Stimulated activated CD8-positive, alpha-beta memory T cell treated with anti-CD3 and anti-CD28 coated beads, Interleukin-2, amount 100 ng/mL, for 48 hours (primary cell): Measurements from ENCODE around the gene SARDH.
"Not testable (repeated sequence)": the region's sequence is repeated elsewhere in the genome, so short reads cannot be mapped to it uniquely, and the experiment has no call there.

Experiments
- DNase-seq, 2 donors: peaks; one replicate each; pipeline ENCODE4 v3.0.0-alpha.2; 2020; ENCODE audit warnings: low read depth in 2 of 2

SARDH gene

GRCh38 chr9:133632806-133633680 is 105.1 kb downstream of the SARDH start:
- no peak for DNase-seq

- DNase-seq = no peak
Measured at GRCh38 chr9:133631111-133631510, 107.0 kb downstream of the SARDH start.

DNA sequence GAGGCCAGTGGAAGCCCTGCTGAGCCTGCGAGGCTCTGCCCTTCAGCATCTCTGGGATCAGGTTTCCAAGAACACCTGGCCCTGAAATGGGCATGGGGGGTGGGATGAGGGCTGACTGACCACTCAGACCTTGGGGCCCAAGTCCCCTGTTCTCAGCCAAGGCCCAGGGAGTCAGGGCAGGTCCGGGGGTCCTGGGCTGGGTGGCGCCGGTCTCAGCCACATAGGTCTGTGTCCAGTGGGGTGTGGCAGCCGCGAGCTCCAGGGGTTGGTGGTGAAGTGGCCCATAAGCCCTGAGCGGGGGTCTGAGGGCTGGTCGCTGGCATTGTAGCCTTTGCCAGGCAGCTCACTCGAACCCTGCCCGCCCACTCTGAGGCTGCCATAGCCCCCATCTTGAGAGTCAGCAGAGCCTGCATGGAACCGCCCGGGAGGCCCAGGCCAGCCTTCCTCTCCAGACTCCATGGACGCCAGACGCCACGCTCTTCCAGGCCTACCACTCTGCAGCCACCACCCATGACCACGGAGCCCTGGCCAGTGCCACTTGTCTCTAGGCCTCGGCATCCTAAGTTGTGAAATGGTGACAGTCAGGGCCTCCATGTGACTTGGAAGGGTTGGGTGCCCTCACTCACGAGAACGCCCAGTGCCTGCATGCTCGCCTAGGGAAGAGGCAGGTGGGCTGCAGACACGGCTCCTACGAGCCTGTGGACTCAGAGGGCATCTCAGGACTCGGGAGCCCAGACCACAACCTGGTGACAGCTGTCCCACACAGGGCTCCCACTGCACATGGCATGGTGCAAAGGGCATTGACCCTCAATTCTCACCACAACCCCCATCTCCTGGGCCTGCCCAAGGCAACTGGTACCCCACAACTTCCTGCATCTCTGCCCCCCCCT is 108.7 kb downstream of the SARDH start:
- no peak for DNase-seq

GRCh38 chr9:133628766-133629165 is 109.4 kb downstream of the SARDH start:
- no peak for DNase-seq

DNA sequence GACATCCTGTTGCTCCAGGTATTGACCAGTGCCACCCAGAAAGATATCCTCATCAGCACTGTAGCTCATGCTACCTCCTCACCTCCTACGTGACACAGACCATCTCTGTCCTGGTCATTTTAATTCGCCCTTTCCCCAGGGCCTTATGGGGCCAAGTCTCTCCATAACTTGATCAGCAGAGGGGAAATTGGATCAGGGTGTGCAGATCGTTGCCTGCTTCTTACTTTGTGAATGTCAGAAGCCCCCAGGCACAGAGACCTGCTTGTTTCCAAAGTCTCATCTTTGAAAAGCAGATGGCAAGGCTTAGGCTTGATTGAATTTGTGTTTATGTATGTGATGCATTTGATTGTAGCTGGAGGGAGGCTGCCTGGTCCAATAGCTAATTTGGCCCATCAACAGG is 110.8 kb downstream of the SARDH start:
- DNase-seq = no peak

GRCh38 chr9:133626008-133626407 is 112.1 kb downstream of the SARDH start:
- DNase-seq = not testable (repeated sequence)

GRCh38 chr9:133622555-133622954 is 115.6 kb downstream of the SARDH start:
- DNase-seq = no peak

DNA sequence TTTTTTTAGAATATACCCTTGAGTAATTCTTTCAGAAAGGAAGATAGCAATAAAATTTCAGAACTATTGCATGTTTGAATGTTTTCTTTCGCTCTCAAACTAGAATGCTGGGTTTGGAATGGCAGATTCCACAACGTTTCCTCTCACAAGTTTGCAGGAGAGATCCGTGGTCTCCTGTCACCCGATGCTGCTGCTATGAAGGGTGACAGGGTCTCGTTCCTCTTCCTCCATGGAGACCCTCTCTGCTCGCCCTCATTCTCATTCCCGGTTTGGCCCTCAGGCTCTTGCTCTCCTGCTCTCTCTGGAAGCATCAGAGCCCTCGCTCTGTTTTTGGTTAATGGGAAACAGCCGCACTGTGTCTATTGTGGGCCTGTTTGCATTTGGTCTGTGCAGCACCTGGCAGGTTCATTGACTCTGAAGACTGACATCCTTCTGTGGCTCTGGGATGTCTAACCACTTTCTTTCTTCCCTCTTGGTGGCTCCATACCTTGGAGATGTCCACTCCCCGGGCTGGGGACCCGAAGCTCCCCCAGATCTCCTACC is 116.4 kb downstream of the SARDH start:
- DNase-seq = no peak

DNA sequence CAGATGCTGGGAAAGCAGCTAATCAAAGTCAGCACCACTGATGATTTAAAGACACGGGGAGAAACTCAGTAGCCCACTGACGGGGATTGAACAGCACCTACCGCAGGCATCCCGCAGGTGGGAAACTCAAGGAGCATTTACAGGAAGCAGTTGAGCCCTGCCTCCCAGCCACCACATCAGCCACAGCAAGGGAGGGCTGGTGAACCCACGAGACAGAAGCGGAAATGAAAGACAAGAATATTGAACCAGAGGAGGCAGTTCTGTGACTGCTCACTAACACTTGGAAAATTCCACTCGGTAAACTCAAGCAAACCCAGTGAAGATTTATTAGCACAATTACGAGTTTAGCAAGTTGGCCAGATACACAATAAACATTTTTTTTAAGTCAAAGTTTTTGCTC is 118.4 kb downstream of the SARDH start:
- DNase-seq = peak; percentile 28 to 34

DNA sequence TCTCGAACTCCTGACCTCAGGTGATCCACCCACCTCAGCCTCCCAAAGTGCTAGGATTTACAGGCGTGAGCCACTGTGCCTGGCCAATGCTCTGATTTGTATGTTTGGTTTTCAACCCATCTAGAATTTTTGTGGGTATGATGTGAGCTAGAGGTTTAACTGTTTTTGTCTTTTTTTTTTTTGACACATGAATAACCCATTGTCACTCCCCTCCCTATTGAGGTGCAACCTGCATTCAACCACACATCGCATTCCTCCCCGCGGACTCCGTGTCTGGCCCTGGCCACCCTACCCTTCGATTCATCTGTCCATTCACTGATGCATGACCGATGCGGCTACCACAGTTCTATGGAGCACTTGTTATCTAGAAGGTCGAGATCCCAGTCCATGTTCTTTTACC is 119.4 kb downstream of the SARDH start:
- no peak for DNase-seq

DNA sequence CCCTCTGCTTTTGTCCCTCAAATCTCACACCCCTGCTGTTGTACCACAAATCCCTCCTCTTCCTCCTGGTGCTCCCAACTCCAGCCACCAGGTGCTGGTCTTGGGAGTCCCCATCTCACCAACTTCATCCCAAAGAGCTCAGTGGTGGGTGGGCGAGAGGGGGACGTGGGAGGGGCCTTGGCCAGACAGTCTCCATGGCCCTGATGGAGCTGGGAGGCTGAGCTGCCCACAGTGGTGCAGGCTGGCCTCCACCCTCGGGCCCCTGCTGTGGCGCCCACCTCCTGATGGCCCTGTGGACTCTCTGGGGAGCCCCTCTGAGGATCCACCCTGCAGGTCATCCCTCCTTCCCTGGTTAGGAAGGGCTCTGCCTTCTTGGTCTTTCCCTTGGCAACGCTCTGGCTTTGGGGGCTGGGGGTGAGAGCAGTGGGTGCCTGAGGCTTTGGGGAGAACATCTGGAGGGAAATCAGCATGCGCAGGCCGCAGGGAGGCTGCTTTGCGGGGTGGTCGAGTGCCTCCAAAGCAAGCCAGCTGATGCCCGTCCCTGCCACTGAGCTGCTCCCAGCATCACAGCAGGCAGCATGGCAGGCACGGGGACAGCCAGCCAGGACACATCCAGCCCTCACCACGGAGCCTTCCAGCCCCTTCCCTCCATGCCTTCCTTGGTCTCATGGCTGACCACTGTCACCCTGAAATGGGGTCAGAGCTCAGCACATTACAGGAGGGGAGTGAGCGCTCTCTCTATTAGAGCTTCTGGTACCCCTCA is 121.3 kb downstream of the SARDH start:
- DNase-seq = no peak

DNA sequence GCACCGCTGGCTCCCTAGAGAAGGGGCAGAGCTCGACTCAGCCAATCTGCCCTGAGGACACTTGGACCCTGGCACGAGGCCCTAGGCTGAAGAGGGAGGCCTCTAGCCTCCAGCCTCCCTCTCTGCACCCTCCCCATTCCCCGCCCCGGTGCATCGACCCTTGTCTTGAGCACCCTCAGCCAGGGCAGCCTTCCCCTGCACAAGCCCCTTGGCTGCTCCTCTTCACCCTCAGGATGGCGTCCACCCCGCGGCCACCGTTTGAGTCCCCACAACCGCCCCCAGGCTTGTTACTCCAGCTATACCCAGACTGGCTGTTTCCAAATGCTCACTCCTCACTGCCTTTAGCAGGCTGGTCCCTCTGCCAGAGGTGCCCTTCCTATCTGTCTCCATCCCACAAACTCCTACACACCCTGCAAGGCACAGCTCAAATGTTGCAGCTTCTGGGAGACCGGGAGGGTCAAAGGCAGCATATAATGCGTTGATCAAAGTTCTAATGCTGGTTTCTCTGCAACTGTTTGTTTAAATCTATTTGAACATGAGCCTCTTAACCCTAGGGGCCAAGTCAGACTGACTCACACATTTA is 122.5 kb downstream of the SARDH start:
- DNase-seq = no peak

DNA sequence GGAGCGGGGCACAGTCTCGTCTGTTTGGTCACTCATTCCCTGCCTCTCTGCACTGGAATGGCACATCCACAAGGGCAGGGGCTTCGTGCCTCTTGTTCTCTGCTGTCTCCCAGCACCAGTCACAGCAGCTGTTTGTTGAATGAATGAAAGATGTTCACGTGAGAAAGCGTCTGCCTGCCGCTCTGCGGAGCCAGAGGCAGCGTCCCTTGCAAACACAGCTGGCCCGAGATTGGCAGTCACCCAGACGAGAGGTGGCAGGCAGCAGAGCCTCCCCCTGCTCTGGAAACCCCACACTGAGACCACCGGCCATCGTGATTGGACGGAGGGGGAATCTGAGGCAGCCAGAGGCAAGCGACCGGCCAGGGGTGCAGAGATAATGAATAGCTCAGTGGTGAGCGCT is 123.0 kb downstream of the SARDH start:
- DNase-seq = no peak

DNA sequence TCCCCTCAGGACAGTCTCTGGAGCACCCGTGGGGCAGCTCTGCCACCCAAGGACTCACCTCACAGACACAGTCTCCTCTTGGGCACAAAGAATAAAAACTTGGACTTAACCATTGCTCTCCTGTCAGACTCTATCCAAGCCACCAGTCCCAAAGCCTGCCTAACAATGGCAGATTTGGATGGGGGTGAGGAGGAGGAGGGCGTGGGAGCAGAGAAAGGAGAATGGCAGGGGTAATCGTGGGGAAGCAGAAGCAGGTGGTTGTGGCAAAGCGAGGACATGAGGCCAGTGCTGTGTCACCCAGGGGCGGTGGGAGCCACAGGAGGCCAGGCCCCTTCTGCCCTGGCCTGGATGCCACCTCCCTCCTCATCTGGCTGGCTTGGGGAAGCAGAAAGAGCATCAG is 123.5 kb downstream of the SARDH start:
- DNase-seq = no peak

DNA sequence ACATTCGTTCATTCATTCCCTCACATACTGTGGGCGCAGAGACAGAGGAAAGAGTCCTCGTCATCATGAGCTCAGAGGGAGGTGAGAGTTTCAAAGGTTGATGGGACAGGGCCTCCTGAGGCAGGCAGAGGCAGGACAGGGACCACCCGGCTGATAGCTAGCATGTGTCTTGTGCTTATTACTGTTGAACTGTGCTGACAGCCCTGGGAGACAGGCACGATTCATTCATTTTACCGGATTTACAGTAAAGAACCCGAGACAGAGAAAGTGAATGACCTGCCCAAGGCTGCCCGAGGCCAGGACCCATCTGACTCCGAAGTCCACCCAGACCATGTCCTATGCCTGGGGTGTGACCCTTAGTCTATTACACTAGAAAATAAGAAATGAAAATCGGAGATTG is 124.1 kb downstream of the SARDH start:
- no peak for DNase-seq
